Thyroid gland (tissue), 4 donors: ENCODE results near the gene KCNA10.

ENCODE experiments used
- POLR2A ChIP-seq, 2 donors: fragments of 450-650 bp; IDR thresholded peaks; one replicate each; pipeline ENCODE4 v1.6.1; 2017; ENCODE audit warnings: antibody characterized with exemption in 2 of 2, mild to moderate bottlenecking in 2 of 2, moderate library complexity in 1 of 2
- TF ChIP-seq, protein P1 (sequence below), 6 experiments: fragments of 200-600 bp in 3 of 6; fragments of 450-650 bp in 3 of 6; sonication (generic) in 3 of 6; IDR thresholded peaks; one replicate each; pipeline ENCODE4 v1.5.1; 2016 to 2019; ENCODE audit warnings: antibody characterized with exemption in 6 of 6, mild to moderate bottlenecking in 2 of 6, inconsistent platforms in 1 of 6, moderate library complexity in 1 of 6

DNA sequence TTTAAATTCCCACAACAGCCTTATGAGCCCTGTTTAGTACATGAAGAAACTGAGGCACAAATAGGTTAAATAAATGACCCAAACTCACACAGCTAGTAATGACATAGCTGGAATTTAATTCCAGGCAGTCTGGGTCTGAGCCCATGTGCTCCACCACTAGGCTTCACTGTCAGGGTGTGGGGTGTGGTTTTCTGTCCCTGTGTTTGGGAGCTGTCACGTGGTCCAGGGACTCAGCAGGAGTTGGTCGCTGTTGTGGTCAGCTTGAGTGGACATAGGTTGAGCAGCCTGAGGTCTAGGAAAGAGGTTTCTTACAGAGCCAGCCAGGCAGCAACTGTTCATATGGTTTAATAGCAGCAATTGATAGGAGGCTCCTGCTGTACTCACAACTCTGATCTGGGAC is 28.0 kb upstream of the KCNA10 start:
- TF ChIP-seq POLR2A (IDR thresholded peaks at IDR 0.05), result no peak
- TF ChIP-seq, protein P1, sequence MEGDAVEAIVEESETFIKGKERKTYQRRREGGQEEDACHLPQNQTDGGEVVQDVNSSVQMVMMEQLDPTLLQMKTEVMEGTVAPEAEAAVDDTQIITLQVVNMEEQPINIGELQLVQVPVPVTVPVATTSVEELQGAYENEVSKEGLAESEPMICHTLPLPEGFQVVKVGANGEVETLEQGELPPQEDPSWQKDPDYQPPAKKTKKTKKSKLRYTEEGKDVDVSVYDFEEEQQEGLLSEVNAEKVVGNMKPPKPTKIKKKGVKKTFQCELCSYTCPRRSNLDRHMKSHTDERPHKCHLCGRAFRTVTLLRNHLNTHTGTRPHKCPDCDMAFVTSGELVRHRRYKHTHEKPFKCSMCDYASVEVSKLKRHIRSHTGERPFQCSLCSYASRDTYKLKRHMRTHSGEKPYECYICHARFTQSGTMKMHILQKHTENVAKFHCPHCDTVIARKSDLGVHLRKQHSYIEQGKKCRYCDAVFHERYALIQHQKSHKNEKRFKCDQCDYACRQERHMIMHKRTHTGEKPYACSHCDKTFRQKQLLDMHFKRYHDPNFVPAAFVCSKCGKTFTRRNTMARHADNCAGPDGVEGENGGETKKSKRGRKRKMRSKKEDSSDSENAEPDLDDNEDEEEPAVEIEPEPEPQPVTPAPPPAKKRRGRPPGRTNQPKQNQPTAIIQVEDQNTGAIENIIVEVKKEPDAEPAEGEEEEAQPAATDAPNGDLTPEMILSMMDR (IDR thresholded peaks at IDR 0.05), result no peak
